H1 (cell line): ENCODE measurements around the gene BRD9. TPM values are rescaled to one million over a fixed set of nuclear protein-coding genes. Genes with fewer than 3 reads are reported as not detected.

Experiments
- RAD21 ChIP-seq, 2 experiments: IDR thresholded peaks in 1 of 2; conservative IDR thresholded peaks in 1 of 2; 2 replicates each; pipeline ENCODE4 v1.6.1; 2011; ENCODE audit warnings: low read depth in 2 of 2, low read length in 2 of 2, improper control_type of control experiment in 1 of 2, inconsistent platforms in 1 of 2, mild to moderate bottlenecking in 1 of 2, moderate library complexity in 1 of 2
- polyA plus RNA-seq, 7 experiments: library from polyadenylated mRNA; depleted of rRNA in 3 of 7; stranded (reverse) in 5 of 7; unstranded in 2 of 7; fragments of >200 nt in 5 of 7; fragments of 200-250 nt in 2 of 7; gene quantifications; 1 replicate in 5 of 7; 2 replicates in 1 of 7; 4 replicates in 1 of 7; pipeline versions ENCODE4 v1.2.1 to v1.2.3, GENCODE V29; 2011 to 2013; ENCODE audit warnings: missing spikeins in 2 of 7, mixed read lengths in 2 of 7
- total RNA-seq: library from RNA; stranded (reverse); fragmentation: NEBNext Ultra II Directional; extraction: Animal tissue kit (Norgen Biotek cat#: 25700); gene quantifications from 2 replicates; pipeline ENCODE4 v1.2.1, GENCODE V29; 2021

BRD9 gene
- total and polyA plus RNA-seq, 2 of the 8 experiments (the other 6 are each of a cell fraction or from before 2014, with no cell fraction given) = 9.3 to 49.4 TPM

GRCh38 chr5:891117-891836 is 1.3 kb downstream of the BRD9 start (continued):
- TF ChIP-seq RAD21 (IDR thresholded peaks at IDR 0.05 in 1 of 2, conservative IDR thresholded peaks at IDR 0.05 in 1 of 2; ENCODE audit: low read depth in 2 of 2, low read length in 2 of 2) = no peak
